Measurements from ENCODE around the gene GATA6. TPM values are rescaled to one million over a fixed set of nuclear protein-coding genes. Genes with fewer than 3 reads are reported as not detected.

GATA6 gene
- total and polyA plus RNA-seq, 2 of the 8 experiments (the other 6 are each of a cell fraction or from before 2014, with no cell fraction given), result 0.09 TPM; not detected in 1

DNA sequence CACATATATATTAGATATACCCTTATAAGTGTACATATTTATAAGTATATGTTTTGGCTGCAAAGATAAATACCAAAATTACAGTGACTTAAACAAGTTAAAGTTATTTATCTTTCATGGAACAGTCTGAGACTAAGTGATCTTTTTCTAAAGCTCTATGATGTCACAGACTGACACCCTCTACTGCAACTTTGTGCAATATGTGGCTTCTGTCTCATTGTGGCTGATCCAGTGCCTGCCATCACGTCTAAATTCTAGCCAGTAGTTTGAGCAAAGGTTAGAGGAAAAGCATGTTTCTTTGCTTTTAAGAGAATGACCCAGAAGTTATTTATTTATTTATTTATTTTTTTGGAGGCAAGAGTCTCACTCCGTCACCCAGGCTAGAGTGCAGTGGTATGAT lies 13.8 kb upstream of the GATA6 start:
- Histone ChIP-seq H2BK5ac (ENCODE audit: low read depth, low read length) (no peak overlapping the region), H4K91ac (replicated peaks; ENCODE audit: insufficient read length, low read length) (no peak overlapping the region), H3K4me2 (ENCODE audit: insufficient read depth in 1 of 2, low read depth in 2 of 2, low read length in 2 of 2) (no peak overlapping the region), H3K36me3 (ENCODE audit: control insufficient read depth in 2 of 4, insufficient read depth in 4 of 4, low read length in 3 of 4) (no peaks in the 10 kb centered on the region), H3K27me3 (replicated peaks in 1 of 4; ENCODE audit: control insufficient read depth in 3 of 4, extremely low read depth in 1 of 4, insufficient read depth in 3 of 4, low read length in 3 of 4) (peaks cover 0 to 4% (median under 1%) of the 10 kb centered on the region in 4 experiments; a peak in 2 of 7 replicates), H3K9ac (replicated peaks in 1 of 4; ENCODE audit: extremely low read depth in 1 of 4, low read depth in 3 of 4, low read length in 3 of 4) (no peak overlapping the region), H2BK12ac (ENCODE audit: low read depth, low read length) (no peak overlapping the region), H3K79me2 (ENCODE audit: control insufficient read depth in 1 of 2, insufficient read depth in 2 of 2, low read length in 2 of 2) (no peaks in the 10 kb centered on the region), H3K23me2 (ENCODE audit: low read depth, low read length) (no peaks in the 10 kb centered on the region), H2AFZ (ENCODE audit: low read length) (no peak overlapping the region), H3K56ac (replicated peaks; ENCODE audit: insufficient read length, low read depth, low read length) (no peak overlapping the region), H3K14ac (ENCODE audit: insufficient read length) (no peak overlapping the region), H4K8ac (ENCODE audit: extremely low read depth, insufficient read depth, low read length) (no peak overlapping the region), H4K20me1 (replicated peaks in 1 of 2; ENCODE audit: control insufficient read depth in 1 of 2, insufficient read depth in 2 of 2, low read length in 2 of 2) (no peaks in the 10 kb centered on the region), H2BK120ac (replicated peaks; ENCODE audit: low read depth, low read length) (no peak overlapping the region), H3K4me3 (ENCODE audit: extremely low read depth in 1 of 4, insufficient read depth in 2 of 4, low read depth in 3 of 4, low read length in 4 of 4) (no peak overlapping the region), H3K18ac (ENCODE audit: extremely low read depth, low read length) (no peak overlapping the region), H2BK20ac (ENCODE audit: low read length) (no peak overlapping the region), H4K5ac (ENCODE audit: insufficient read length, low read depth, low read length) (no peak overlapping the region), H3K9me3 (ENCODE audit: insufficient read depth in 2 of 2, low read depth in 1 of 2, low read length in 1 of 2) (no peaks in the 10 kb centered on the region), H3K27ac (ENCODE audit: low read depth, low read length) (no peak overlapping the region), H2AK5ac (ENCODE audit: low read depth, low read length) (no peak overlapping the region), H3K4ac (replicated peaks; ENCODE audit: insufficient read length, low read depth, low read length) (no peak overlapping the region), H3K4me1 (replicated peaks in 1 of 4; ENCODE audit: control insufficient read depth in 3 of 4, insufficient read depth in 4 of 4, low read length in 3 of 4) (no peaks in the 10 kb centered on the region), H3K23ac (ENCODE audit: insufficient read length) (no peak overlapping the region), H2BK15ac (ENCODE audit: low read length) (no peak overlapping the region), H3K79me1 (ENCODE audit: low read depth, low read length) (no peaks in the 10 kb centered on the region)
- 61% methylated on average over 2 of the region's 2 CpGs; no CpG with 5 or more reads in 1 of the 2 experiments for WGBS, 2 experiments (ENCODE audit: extremely low coverage in 1 of 2, insufficient coverage in 1 of 2, insufficient read length in 1 of 2, insufficient replicate concordance in 2 of 2, low coverage in 1 of 2, low lambda C conversion rate in 2 of 2, missing lambda C conversion rate in 1 of 2)
- DNase-seq (ENCODE audit: low read depth in 1 of 2, low spot score in 2 of 2) (no peak), FAIRE-seq (no peak)
- CTCF ChIA-PET (ENCODE audit: partially characterized antibody), result interaction anchor here (0.7 to 1.0 kb wide), 2 partner anchors 11 to 157 kb away, joined by 3 to 5 read pairs; no protein-coding TSS in a partner anchor
- no peak for TF ChIP-seq CHD1 (IDR thresholded peaks at IDR 0.05; ENCODE audit: low read depth, low read length)
- POLR2A ChIA-PET (ENCODE audit: partially characterized antibody), result no interaction called here
